ENCODE measurements around the gene MVK.

MVK gene

DNA sequence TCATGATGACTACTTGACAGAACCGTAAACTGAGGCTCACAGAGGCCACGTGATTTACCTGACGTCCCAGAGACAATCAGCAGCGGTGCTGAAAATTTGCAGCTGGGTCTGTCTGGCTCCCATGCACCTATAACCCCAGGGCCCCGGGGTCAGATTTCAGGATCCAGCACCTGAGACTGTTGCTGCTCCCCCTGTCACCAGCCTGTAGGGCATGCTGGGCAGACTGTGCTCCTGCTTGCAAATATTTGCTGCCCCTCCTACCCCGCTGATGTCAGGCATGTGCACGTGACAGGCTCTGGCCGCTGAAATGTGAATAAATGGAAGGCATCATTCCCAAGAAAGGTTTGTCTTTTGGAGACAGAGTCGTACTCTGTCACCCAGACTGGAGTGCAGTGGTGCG is 6.3 kb upstream of the MVK start:
- DNase-seq (ENCODE audit: low spot score): no peak

DNA sequence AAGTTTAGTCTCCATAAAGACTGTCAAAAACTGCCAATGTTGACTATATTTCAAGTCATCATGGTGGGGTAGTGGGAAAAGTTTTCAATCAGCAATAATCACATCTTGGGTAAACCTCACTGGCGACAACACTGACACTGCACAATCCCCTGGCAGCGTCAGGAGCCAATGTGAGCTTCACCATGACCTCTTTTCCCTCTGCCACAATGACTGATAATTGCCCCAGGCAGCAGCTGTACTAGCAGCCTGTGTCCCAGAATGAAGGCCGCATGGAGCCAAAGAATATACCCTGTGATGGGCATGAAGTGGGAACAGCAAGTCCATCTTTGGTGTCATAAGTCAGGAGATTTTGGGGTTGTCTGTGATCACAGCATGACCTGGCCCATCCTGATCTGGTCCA is 5.6 kb upstream of the MVK start:
- DNase-seq (ENCODE audit: low spot score): no peak

- DNase-seq (ENCODE audit: low spot score): no peak
Measured at GRCh38 chr12:109568486-109568885, 5.1 kb upstream of the MVK start.

GRCh38 chr12:109571773-109572505 is 1.7 kb upstream of the MVK start:
- no peak for DNase-seq (ENCODE audit: low spot score)

- DNase-seq (ENCODE audit: low spot score): no peak
Measured at GRCh38 chr12:109572506-109572845, 1.1 kb upstream of the MVK start.

DNA sequence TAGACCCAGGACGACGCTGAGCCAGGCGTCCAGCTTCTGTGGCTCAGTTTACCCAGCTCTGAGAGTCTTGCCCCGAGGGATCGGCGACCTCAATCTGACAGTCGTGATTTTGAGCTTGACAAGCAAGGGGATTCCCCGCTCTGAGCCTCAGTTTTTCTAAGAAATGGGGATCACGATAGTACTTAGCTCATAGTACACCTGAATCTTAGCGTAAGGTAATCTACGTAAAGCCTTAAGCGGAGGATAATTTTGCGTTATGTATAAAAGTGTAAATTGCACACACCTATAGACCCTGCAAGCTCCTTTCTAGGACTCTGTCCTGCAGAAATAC is 285 bp downstream of the MVK start:
- no peak for DNase-seq (ENCODE audit: low spot score)

DNA sequence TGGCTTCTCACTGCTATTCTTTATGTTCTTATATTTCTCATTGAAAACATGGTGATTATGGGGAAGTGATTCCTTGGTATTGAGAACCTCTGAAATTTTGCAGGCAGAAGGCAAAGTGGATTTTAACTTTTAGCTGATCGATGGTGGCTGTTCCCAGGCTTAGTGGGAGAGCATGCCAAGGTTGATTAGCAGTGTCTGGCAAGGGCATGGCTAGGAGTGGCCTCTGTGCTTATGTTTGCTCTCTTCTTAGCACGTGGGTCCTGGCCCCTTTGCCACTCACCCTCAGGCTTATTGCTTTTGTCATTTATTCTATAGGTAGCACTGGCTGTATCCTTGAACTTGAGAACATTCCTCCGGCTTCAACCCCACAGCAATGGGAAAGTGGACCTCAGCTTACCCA is 2.1 kb downstream of the MVK start:
- DNase-seq (ENCODE audit: low spot score): no peak

DNA sequence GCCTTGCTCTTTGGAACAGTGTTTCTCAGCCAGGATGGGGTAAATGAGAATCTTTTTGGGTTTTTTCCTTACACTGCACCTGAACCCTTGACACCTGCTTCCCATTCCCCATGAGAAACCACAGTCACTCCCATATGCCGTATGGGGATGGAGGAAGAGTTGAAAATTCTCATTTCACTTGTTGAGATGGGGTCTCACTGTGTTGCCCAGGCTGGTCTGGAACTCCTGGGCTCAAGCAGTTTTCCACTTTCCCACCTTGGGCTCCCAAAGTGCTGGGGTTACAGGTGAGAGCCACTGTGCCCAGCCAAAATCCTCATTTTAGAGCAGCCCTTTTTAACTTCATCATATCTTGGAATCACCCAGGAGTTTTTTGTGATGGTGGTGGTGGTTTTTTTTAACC is 3.7 kb downstream of the MVK start:
- no peak for DNase-seq (ENCODE audit: low spot score)

GRCh38 chr12:109578330-109578927 is 4.8 kb downstream of the MVK start:
- no peak for DNase-seq (ENCODE audit: low spot score)

DNA sequence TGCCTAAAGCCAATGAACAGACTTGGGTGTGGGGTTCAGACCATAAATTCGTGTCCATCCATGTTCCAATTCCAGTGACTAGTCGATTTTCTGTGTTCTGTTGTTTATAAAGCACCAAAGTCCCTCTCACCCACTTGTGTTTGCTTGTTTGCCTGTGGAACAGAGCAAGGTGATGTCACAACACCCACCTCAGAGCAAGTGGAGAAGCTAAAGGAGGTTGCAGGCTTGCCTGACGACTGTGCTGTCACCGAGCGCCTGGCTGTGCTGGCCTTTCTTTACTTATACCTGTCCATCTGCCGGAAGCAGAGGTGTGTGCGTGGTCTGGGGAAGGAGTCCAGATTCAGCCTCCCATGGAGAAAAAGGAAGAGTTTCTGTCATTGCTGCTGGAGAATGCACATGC is 6.0 kb downstream of the MVK start:
- no peak for DNase-seq (ENCODE audit: low spot score)

- peak; percentile 26 for DNase-seq (ENCODE audit: low spot score)
Measured at GRCh38 chr12:109580272-109580671, 6.7 kb downstream of the MVK start.

GRCh38 chr12:109580684-109581333 is 7.2 kb downstream of the MVK start:
- no peak for DNase-seq (ENCODE audit: low spot score)

DNA sequence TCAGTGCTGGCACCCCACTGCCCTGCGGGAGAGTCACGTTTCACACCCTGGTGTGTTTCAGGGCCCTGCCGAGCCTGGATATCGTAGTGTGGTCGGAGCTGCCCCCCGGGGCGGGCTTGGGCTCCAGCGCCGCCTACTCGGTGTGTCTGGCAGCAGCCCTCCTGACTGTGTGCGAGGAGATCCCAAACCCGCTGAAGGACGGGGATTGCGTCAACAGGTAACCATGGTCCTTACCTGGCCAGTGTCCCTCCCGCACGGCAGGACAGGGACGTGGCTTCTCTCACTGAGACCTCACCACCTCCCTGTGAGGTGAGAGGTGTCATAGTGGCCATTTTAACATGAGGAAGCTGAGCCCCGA is 7.7 kb downstream of the MVK start:
- no peak for DNase-seq (ENCODE audit: low spot score)

DNA sequence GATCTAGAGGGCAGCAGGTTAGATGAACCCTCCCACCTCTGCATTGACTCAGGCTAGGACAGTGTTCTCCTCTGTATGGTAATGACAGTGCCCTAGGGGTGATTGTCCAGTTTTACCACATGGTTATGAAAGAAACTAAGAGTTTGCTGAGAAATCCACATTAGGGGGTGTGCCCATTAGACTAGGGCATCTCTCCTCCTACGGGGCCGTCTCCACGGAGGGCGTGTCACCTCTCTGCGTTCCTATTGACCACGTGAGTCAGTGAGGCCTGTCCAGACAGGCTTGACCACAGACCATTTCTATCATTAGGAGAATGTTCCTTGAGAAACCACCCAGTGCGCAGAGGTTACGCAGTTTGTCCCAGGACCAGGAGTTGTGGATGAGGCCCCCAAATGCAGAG is 8.3 kb downstream of the MVK start:
- DNase-seq (ENCODE audit: low spot score): no peak

DNA sequence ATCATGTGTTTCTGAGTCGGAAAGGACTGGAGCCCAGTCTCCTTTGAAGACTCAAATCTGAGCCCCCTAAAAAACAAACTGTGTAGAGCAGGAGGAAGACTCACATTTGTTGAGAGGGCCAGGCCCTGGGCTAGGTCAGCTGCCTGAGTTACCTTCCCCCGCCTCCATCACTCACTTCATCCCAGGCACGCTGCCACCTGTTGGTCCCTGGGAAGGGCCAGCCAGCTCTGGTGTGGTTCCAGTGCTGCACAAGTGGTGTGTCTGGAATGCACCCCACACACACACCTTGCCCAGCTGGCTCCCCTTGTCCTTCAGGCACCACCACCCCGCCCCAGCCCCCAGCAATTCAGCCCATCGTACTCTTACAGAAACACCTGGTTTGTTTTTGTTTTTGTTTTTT is 9.0 kb downstream of the MVK start:
- no peak for DNase-seq (ENCODE audit: low spot score)

DNA sequence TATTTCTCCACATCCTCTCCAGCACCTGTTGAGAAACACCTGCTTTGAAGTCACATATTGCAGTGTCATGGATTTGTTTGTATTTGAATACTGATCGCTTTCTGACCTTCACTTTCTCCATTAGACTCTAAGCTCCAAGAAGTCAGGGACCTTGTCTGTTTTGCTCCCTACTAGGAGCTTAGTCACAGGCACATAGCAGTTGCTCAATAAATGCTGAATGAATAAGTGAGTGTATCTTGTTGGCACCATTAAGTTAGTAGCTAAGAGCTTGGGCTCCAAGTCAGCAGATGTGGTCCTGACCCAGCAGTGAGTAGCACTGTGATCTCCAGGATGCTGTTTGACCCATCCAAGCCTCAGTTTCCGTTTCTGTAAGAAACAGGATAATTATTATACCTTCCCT is 10.1 kb downstream of the MVK start:
- no peak for DNase-seq (ENCODE audit: low spot score)

DNA sequence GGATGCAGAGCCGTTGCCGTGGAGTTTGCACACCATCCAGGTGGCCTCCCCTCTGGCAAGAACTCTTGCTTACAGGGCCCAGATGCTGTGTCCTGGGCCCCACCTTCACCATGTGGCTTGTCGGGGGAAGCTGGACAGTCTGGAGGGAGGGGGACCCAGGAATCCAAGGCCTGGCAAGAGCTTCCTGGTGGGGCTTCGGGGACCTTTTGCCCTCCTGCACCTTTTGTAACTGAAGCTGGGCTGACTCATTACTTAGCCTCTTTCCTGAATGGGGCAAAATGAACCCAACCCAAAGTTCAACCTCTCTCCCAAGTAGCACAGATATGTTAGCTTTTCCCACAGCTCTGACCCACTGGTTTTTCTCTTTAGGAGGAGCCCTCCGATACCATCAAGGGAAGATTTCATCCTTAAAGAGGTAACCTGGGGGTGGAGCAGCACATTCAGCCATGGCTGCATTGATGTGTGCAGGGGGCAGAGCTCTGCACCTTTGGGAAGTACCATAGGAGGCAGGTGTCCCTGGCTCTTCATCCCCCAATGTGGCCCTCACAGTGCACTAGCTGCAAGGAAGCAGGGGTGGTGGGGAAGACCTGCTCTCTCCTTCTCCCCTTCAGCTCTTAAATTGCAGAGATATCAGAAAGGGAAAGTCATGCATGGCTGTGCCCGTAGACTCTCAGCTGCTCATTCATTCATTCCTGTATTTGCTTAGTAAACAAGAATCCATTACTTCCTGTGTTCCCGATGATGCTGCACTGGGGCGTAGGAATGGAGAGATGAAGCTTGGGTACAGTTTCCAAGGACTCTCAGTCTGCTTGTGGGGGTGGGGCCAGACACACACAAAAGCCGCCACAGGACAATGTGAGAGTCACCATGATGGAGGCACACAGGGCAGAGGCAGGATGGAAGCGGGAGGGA is 13.0 kb downstream of the MVK start:
- DNase-seq (ENCODE audit: low spot score): no peak

DNA sequence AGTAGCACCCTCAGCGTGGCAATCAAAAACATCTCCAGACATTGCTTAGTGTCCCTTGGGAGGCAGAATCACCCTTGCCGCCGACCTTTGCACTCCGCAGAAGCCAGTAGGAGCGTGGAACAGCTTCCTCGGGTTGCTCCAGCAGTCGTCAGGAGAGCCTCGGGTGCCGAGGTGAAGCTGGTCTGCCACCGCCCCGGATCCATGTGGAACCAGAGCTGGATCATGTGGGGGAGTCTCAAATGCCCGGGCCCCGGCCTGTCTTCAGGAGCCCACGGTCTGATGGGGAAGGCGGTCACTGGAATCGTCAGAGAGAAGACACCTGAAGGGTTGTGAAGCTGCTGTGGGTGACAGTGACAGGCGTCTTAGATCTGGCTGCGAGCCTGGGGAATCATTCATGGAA is 14.3 kb downstream of the MVK start:
- no peak for DNase-seq (ENCODE audit: low spot score)

GRCh38 chr12:109588461-109589239 is 15.1 kb downstream of the MVK start:
- no peak for DNase-seq (ENCODE audit: low spot score)

- no peak for DNase-seq (ENCODE audit: low spot score)
Measured at GRCh38 chr12:109589240-109589590, 15.6 kb downstream of the MVK start.

- DNase-seq (ENCODE audit: low spot score): no peak
Measured at GRCh38 chr12:109589691-109590245, 16.2 kb downstream of the MVK start.

DNA sequence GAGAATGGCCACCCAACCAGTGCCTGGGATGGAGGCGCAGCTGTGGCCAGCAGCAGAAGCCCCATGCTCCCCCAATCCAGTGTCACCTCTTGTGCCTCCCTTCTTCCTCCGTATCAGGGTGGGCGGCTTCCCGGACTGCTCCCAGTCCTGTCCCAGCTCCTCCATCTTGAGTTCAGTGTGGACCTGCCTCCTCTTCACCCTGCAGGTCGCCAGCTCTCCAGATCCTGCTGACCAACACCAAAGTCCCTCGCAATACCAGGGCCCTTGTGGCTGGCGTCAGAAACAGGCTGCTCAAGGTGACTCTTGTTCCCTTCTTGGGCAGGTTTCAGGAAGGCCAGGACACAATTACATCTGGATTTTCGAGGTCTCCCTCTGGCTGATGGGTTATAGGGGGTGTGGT is 17.0 kb downstream of the MVK start:
- no peak for DNase-seq (ENCODE audit: low spot score)

All from pons (tissue), 1 donor.